ENCODE results near the gene KLC1. TPM values are rescaled to one million over a fixed set of nuclear protein-coding genes. Genes with fewer than 3 reads are reported as not detected.

The KLC1 gene
- polyA plus RNA-seq, 2 of the 4 experiments (the other 2 are of a cell fraction) = 81.8 to 150 TPM

DNA sequence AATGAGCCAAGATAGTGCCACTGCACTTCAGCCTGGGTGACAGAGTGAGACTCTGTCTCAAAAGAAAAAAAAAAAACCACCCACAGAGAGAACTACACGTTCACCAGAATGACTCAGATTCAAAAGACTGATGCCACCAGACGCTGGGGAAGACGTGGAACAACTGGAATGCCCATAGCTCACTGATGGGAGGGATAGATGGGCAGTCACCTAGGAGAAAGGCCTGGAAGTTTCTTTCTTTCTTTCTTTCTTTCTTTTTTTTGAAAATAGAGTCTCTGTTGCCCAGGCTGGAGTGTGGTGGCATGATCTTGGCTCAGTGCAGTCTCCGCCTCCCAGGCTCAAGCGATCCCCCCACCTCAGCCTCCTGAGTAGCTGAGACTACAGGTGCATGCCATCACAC lies 10.0 kb upstream of the KLC1 start (continued):
- no peak for TF ChIP-seq CHD4 (IDR thresholded peaks at IDR 0.05; ENCODE audit: borderline replicate concordance)
- TF ChIP-seq, protein P1, sequence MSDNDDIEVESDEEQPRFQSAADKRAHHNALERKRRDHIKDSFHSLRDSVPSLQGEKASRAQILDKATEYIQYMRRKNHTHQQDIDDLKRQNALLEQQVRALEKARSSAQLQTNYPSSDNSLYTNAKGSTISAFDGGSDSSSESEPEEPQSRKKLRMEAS (IDR thresholded peaks at IDR 0.05) = no peak
- no peak for TF ChIP-seq ZFP36 (IDR thresholded peaks at IDR 0.05; ENCODE audit: borderline replicate concordance, partially characterized antibody)
- no peak for TF ChIP-seq RNF2 (IDR thresholded peaks at IDR 0.05; ENCODE audit: borderline replicate concordance, low read depth)

DNA sequence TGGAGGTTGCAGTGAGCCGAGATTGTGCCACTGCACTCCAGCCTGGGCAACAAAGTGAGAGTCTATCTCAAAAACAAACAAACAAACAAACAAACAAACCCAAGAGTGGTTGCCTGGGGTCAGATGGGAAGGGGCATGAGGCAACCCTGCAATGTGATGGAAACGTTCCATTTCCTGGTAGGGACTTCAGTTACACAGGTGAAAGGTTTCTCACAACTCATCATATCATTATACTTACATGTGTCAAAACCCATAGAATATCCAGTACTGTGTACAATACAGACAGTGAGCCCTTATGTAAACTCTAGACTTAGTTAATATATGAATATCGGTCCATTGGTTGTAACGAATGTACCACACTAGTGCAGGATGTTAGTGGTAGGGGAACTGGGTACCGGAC lies 7.2 kb upstream of the KLC1 start:
- H3K4me2 ChIP-seq = no peak overlapping the region
- H3K4me1 ChIP-seq = peaks cover 35% of the 10 kb centered on the region
- ChIA-PET POLR2A (no interaction called here), CTCF (no interaction called here)
- ATAC-seq = no peak
- TF ChIP-seq KDM1A (IDR thresholded peaks at IDR 0.05; ENCODE audit: low read depth) (no peak), RAD21 (conservative IDR thresholded peaks at IDR 0.05 in 1 of 2, IDR thresholded peaks at IDR 0.05 in 1 of 2) (no peak), ESRRA (IDR thresholded peaks at IDR 0.05; ENCODE audit: borderline replicate concordance, low read length) (no peak), JUN (IDR thresholded peaks at IDR 0.05) (no peak), KDM5A (IDR thresholded peaks at IDR 0.05) (no peak), ZFP36 (IDR thresholded peaks at IDR 0.05; ENCODE audit: borderline replicate concordance, partially characterized antibody) (no peak), MYC (IDR thresholded peaks at IDR 0.05; ENCODE audit: borderline replicate concordance, low read length) (no peak), CEBPB (IDR thresholded peaks at IDR 0.05) (no peak), ZC3H11A (IDR thresholded peaks at IDR 0.05) (no peak), EHF (CRISPR knock-in tag; IDR thresholded peaks at IDR 0.05) (no peak), JUNB (IDR thresholded peaks at IDR 0.05) (no peak), CHD4 (IDR thresholded peaks at IDR 0.05; ENCODE audit: borderline replicate concordance) (no peak), MAZ (IDR thresholded peaks at IDR 0.05; ENCODE audit: borderline replicate concordance, low read depth, low read length) (no peak), CBX8 (IDR thresholded peaks at IDR 0.05) (no peak), NR3C1 (IDR thresholded peaks at IDR 0.05) (no peak), EHMT2 (IDR thresholded peaks at IDR 0.05; ENCODE audit: low read depth) (no peak), FOXS1 (CRISPR knock-in tag; IDR thresholded peaks at IDR 0.05) (no peak), HOXA7 (CRISPR knock-in tag; IDR thresholded peaks at IDR 0.05) (no peak)
- TF ChIP-seq, protein P1 (IDR thresholded peaks at IDR 0.05) = no peak
- TF ChIP-seq, protein P2, sequence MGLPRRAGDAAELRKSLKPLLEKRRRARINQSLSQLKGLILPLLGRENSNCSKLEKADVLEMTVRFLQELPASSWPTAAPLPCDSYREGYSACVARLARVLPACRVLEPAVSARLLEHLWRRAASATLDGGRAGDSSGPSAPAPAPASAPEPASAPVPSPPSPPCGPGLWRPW (IDR thresholded peaks at IDR 0.05) = no peak
- no peak for FAIRE-seq
- DNase-seq (ENCODE audit: low read depth in 1 of 2, low spot score in 1 of 2) = no peak
- no peaks in the 10 kb centered on the region for H3K9me3 ChIP-seq
- no peak overlapping the region for H3K27ac ChIP-seq
- H3K4me3 ChIP-seq = no peak overlapping the region
- 87% methylated on average over 5 of the region's 5 CpGs for WGBS (ENCODE audit: missing lambda C conversion rate)

DNA sequence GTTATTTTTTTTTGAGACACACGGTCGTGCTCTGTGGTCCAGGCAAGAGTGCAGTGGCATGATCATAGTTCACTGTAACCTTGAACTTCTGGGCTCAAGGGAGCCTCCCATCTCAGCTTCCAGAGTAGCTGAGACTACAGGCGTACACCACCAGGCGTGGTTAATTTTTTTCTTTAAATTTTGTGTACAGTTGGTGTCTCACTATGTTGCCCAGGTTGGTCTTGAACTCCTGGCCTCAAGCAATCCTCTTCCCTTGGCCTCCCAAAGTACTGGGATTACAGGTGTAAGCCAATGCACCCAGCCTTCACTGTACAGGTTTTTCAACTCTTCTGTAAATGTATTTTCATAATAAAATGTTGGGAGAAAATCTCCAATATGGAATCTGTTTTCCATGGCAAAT lies 5.7 kb upstream of the KLC1 start:
- ATAC-seq (no peak), FAIRE-seq (no peak), DNase-seq (ENCODE audit: low read depth in 1 of 2, low spot score in 1 of 2) (no peak)
- Histone ChIP-seq H3K27ac (no peak overlapping the region), H3K4me2 (no peak overlapping the region), H3K9me3 (no peaks in the 10 kb centered on the region), H3K4me1 (peaks cover 43% of the 10 kb centered on the region), H3K4me3 (no peak overlapping the region)
- POLR2A ChIA-PET = no interaction called here
- TF ChIP-seq NPAS2 (CRISPR knock-in tag; IDR thresholded peaks at IDR 0.05; ENCODE audit: borderline replicate concordance) = no peak
- TF ChIP-seq RAD21 (conservative IDR thresholded peaks at IDR 0.05 in 1 of 2, IDR thresholded peaks at IDR 0.05 in 1 of 2) = no peak
- no peak for TF ChIP-seq KDM5A (IDR thresholded peaks at IDR 0.05)
- no peak for TF ChIP-seq ZSCAN20 (CRISPR knock-in tag; IDR thresholded peaks at IDR 0.05)
- TF ChIP-seq MAFK (IDR thresholded peaks at IDR 0.05; ENCODE audit: partially characterized antibody) = no peak
- no peak for TF ChIP-seq TFCP2L1 (CRISPR knock-in tag; IDR thresholded peaks at IDR 0.05)
- TF ChIP-seq CBX8 (IDR thresholded peaks at IDR 0.05) = no peak
- no peak for TF ChIP-seq FOSL2 (IDR thresholded peaks at IDR 0.05)
- no peak for TF ChIP-seq FOSL2 (CRISPR knock-in tag; IDR thresholded peaks at IDR 0.05)
- TF ChIP-seq NFE2L2 (conservative IDR thresholded peaks at IDR 0.05; ENCODE audit: low read length) = no peak
- TF ChIP-seq POLR2A (IDR thresholded peaks at IDR 0.05; ENCODE audit: low read length) = no peak
- TF ChIP-seq EP300 (IDR thresholded peaks at IDR 0.05) = no peak
- no peak for TF ChIP-seq NR3C1 (IDR thresholded peaks at IDR 0.05)
- no peak for TF ChIP-seq FOXS1 (CRISPR knock-in tag; IDR thresholded peaks at IDR 0.05)
- TF ChIP-seq, protein P3, sequence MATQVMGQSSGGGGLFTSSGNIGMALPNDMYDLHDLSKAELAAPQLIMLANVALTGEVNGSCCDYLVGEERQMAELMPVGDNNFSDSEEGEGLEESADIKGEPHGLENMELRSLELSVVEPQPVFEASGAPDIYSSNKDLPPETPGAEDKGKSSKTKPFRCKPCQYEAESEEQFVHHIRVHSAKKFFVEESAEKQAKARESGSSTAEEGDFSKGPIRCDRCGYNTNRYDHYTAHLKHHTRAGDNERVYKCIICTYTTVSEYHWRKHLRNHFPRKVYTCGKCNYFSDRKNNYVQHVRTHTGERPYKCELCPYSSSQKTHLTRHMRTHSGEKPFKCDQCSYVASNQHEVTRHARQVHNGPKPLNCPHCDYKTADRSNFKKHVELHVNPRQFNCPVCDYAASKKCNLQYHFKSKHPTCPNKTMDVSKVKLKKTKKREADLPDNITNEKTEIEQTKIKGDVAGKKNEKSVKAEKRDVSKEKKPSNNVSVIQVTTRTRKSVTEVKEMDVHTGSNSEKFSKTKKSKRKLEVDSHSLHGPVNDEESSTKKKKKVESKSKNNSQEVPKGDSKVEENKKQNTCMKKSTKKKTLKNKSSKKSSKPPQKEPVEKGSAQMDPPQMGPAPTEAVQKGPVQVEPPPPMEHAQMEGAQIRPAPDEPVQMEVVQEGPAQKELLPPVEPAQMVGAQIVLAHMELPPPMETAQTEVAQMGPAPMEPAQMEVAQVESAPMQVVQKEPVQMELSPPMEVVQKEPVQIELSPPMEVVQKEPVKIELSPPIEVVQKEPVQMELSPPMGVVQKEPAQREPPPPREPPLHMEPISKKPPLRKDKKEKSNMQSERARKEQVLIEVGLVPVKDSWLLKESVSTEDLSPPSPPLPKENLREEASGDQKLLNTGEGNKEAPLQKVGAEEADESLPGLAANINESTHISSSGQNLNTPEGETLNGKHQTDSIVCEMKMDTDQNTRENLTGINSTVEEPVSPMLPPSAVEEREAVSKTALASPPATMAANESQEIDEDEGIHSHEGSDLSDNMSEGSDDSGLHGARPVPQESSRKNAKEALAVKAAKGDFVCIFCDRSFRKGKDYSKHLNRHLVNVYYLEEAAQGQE (IDR thresholded peaks at IDR 0.05) = no peak
- WGBS (ENCODE audit: missing lambda C conversion rate) = 95% methylated on average over 4 of the region's 4 CpGs
- CTCF ChIA-PET = no interaction called here

All from A549 (cell line).